GM12878 (cell line): ENCODE measurements around the gene IDS. TPM values are rescaled to one million over a fixed set of nuclear protein-coding genes. Genes with fewer than 3 reads are reported as not detected.

Source experiments
- ATAC-seq: fragments of 200-7000 bp; cut with Tn5 transposase; 3 replicates; pipeline ENCODE4 v1.9.1; 2020; ENCODE audit warnings: mild to moderate bottlenecking, moderate library complexity
- BruUV-seq: library from RNA; stranded (reverse); fragments of 400-500 nt; replicated peaks from 2 replicates; lab custom pipeline; 2021; lab: Mats Ljungman, UMichigan
- CTCF ChIA-PET: fragments of 300-600 bp; sonication (Branson Sonifier 250); formaldehyde crosslinking; extraction: SDS; loops from one replicate; lab custom pipeline; 2021; ENCODE audit warnings: inconsistent platforms; lab: Yijun Ruan, JAX
- POLR2A ChIA-PET: fragments of 350-600 bp; formaldehyde crosslinking; extraction: SDS; loops from one replicate; lab custom pipeline; 2021; ENCODE audit warnings: inconsistent platforms; lab: Charles Lee
- RAD21 ChIA-PET: fragments of 300-600 bp; sonication (Branson Sonifier 250); formaldehyde crosslinking; loops from one replicate; lab custom pipeline; 2023; ENCODE audit warnings: antibody characterized with exemption; ENCODE audit not compliant: unreplicated experiment; lab: Charles Lee
- SMC1A ChIA-PET: fragments of 300-600 bp; sonication (Branson Sonifier 250); formaldehyde crosslinking; loops from one replicate; lab custom pipeline; 2023; ENCODE audit not compliant: unreplicated experiment, uncharacterized antibody; lab: Charles Lee
- DNase-seq: peaks from one replicate; pipeline ENCODE4 v3.0.0-alpha.2; 2011; ENCODE audit warnings: low read depth, low spot score
- FAIRE-seq: peaks from 3 replicates; lab custom pipeline; 2011; peaks lifted over from hg19 to GRCh38; lab: Jason Lieb, UNC
- H2AFZ ChIP-seq: 2 replicates; pipeline ENCODE4 v1.6.0; 2011; ENCODE audit warnings: low read depth, low read length, control low read depth; ENCODE audit not compliant: control insufficient read depth
- H3K27ac ChIP-seq: 2 replicates; pipeline ENCODE4 v1.5.1; 2011; ENCODE audit warnings: control low read depth; ENCODE audit not compliant: control insufficient read depth, insufficient read depth
- H3K27me3 ChIP-seq, 2 experiments: replicated peaks in 1 of 2; 2 replicates each; pipeline versions ENCODE4 v1.6.0 to v1.6.1; 2011; ENCODE audit warnings: low read length in 1 of 2; ENCODE audit not compliant: control insufficient read depth in 2 of 2, insufficient read depth in 2 of 2
- H3K36me3 ChIP-seq, 2 experiments: 2 replicates each; pipeline ENCODE4 v1.5.1; 2011; ENCODE audit warnings: low read length in 1 of 2; ENCODE audit not compliant: control insufficient read depth in 2 of 2, insufficient read depth in 2 of 2
- H3K4me1 ChIP-seq: 2 replicates; pipeline ENCODE4 v1.6.1; 2011; ENCODE audit warnings: mild to moderate bottlenecking, low read length, moderate library complexity, mixed read lengths; ENCODE audit not compliant: control insufficient read depth, insufficient read depth
- H3K4me2 ChIP-seq: 2 replicates; pipeline ENCODE4 v1.6.0; 2011; ENCODE audit warnings: control low read depth; ENCODE audit not compliant: control insufficient read depth, insufficient read depth
- H3K4me3 ChIP-seq: fragments of 200-600 bp; sonication (generic); 2 replicates; pipeline ENCODE4 v1.5.1; 2016
- H3K79me2 ChIP-seq: 2 replicates; pipeline ENCODE4 v1.6.0; 2011; ENCODE audit warnings: low read length; ENCODE audit not compliant: control insufficient read depth, insufficient read depth
- H3K9ac ChIP-seq: 2 replicates; pipeline ENCODE4 v1.8.0; 2011; ENCODE audit warnings: low read length, control low read depth, mixed read lengths; ENCODE audit not compliant: control insufficient read depth, insufficient read depth
- H3K9me3 ChIP-seq: replicated peaks from 3 replicates; pipeline ENCODE4 v1.5.1; 2011; ENCODE audit warnings: mild to moderate bottlenecking, low read length; ENCODE audit not compliant: control insufficient read depth, insufficient read depth
- H4K20me1 ChIP-seq: 2 replicates; pipeline ENCODE4 v1.6.0; 2011; ENCODE audit not compliant: control insufficient read depth, insufficient read depth
- BCL3 ChIP-seq: IDR thresholded peaks from 2 replicates; pipeline ENCODE4 v1.6.1; 2011; ENCODE audit warnings: borderline replicate concordance, low read depth, mild to moderate bottlenecking, moderate library complexity, low read length; ENCODE audit not compliant: insufficient read depth, poor library complexity, severe bottlenecking
- CHD1 ChIP-seq: IDR thresholded peaks from 2 replicates; pipeline ENCODE4 v1.6.1; 2012; ENCODE audit warnings: low read depth, low read length, improper control_type of control experiment
- DPF2 ChIP-seq: fragments of 450-650 bp; IDR thresholded peaks from 2 replicates; pipeline ENCODE4 v1.6.1; 2017; ENCODE audit warnings: mild to moderate bottlenecking
- IKZF1 ChIP-seq: fragments of 450-650 bp; conservative IDR thresholded peaks from 2 replicates; pipeline ENCODE4 v1.6.1; 2017; ENCODE audit warnings: antibody characterized with exemption, mild to moderate bottlenecking
- LARP7 ChIP-seq: fragments of 450-650 bp; IDR thresholded peaks from 2 replicates; pipeline ENCODE4 v1.6.1; 2017; ENCODE audit warnings: mild to moderate bottlenecking
- MYB ChIP-seq: fragments of 150-350 bp; IDR thresholded peaks from 2 replicates; pipeline ENCODE4 v1.6.1; 2014; ENCODE audit warnings: mild to moderate bottlenecking, low read depth, low read length, borderline replicate concordance
- NFXL1 ChIP-seq: fragments of 450-650 bp; IDR thresholded peaks from 2 replicates; pipeline ENCODE4 v1.6.1; 2017; ENCODE audit warnings: antibody characterized with exemption, mild to moderate bottlenecking, borderline replicate concordance
- PAX5 ChIP-seq: IDR thresholded peaks from 2 replicates; pipeline ENCODE4 v1.6.1; 2011; ENCODE audit warnings: low read depth, low read length, borderline replicate concordance
- PKNOX1 ChIP-seq: fragments of 450-650 bp; IDR thresholded peaks from 2 replicates; pipeline ENCODE4 v1.6.1; 2016; ENCODE audit warnings: mild to moderate bottlenecking
- RAD21 ChIP-seq: IDR thresholded peaks from 2 replicates; pipeline ENCODE4 v1.6.1; 2011; ENCODE audit warnings: mild to moderate bottlenecking, low read depth, low read length, moderate library complexity; ENCODE audit not compliant: insufficient read depth
- RELB ChIP-seq: fragments of 450-650 bp; IDR thresholded peaks from 2 replicates; pipeline ENCODE4 v1.6.1; 2017; ENCODE audit warnings: low read depth, mild to moderate bottlenecking, moderate library complexity
- RFX5 ChIP-seq: IDR thresholded peaks from 2 replicates; pipeline ENCODE4 v1.6.1; 2011; ENCODE audit warnings: low read depth, low read length, improper control_type of control experiment
- RUNX3 ChIP-seq: IDR thresholded peaks from 2 replicates; pipeline ENCODE4 v1.6.1; 2012; ENCODE audit warnings: low read length, inconsistent platforms
- SPI1 ChIP-seq: IDR thresholded peaks from 2 replicates; pipeline ENCODE4 v1.6.1; 2011; ENCODE audit warnings: low read depth, mild to moderate bottlenecking, low read length, moderate library complexity, borderline replicate concordance; ENCODE audit not compliant: insufficient read depth
- ZNF622 ChIP-seq: fragments of 450-650 bp; IDR thresholded peaks from 2 replicates; pipeline ENCODE4 v1.6.1; 2017; ENCODE audit warnings: mild to moderate bottlenecking, inconsistent platforms
- WGBS: methylation state at CpG from one replicate; pipeline ENCODE4 v1.1.6; 2016; ENCODE audit warnings: low lambda C conversion rate; ENCODE audit not compliant: insufficient replicate concordance, insufficient coverage; ENCODE audit errors: missing lambda C conversion rate; 5-methylcytosine and 5-hydroxymethylcytosine counted together
- in situ Hi-C: fragments of 300-500 bp; cut with MboI; formaldehyde crosslinking; loops from 9 replicates; pipeline ENCODE4 v1.14.3; 2018; ENCODE audit warnings: mixed read lengths
- intact Hi-C: fragments of 100-400 bp; cut with micrococcal nuclease; formaldehyde crosslinking; loops from one replicate; pipeline ENCODE4 v1.14.2; 2022; ENCODE audit not compliant: unreplicated experiment
- polyA plus RNA-seq, 11 experiments: library from polyadenylated mRNA; depleted of rRNA in 4 of 11; unstranded in 6 of 11; stranded (reverse) in 5 of 11; fragments of >200 nt; fragmentation: Nextera tagmentation in 4 of 11; fragmentation: Illumina TruSeq in 1 of 11; extraction: Ambion mirVana in 4 of 11; extraction: Trizol in 1 of 11; gene quantifications; 1 replicate in 1 of 11; 2 replicates in 10 of 11; pipeline versions ENCODE4 v1.2.1 to v1.2.3, GENCODE V29; 2011 to 2016; ENCODE audit warnings: inconsistent platforms in 2 of 11, missing spikeins in 2 of 11, low read depth in 1 of 11
- total RNA-seq, 4 experiments: library from RNA; depleted of rRNA in 3 of 4; stranded (reverse); fragments of >200 nt in 3 of 4; fragmentation: Illumina TruSeq in 1 of 4; extraction: Trizol in 1 of 4; gene quantifications; 2 replicates each; pipeline versions ENCODE4 v1.2.1 to v1.2.3, GENCODE V29; 2013 to 2021
- TF ChIP-seq, protein P1 (sequence below): fragments of 150-350 bp; IDR thresholded peaks from 2 replicates; pipeline ENCODE4 v1.6.1; 2016; ENCODE audit warnings: low read depth, low read length
- TF ChIP-seq, protein P2 (sequence below): IDR thresholded peaks from 2 replicates; pipeline ENCODE4 v1.6.1; 2011; ENCODE audit warnings: low read depth, low read length, improper control_type of control experiment, borderline replicate concordance

The IDS gene
- total and polyA plus RNA-seq, 10 of the 15 experiments (the other 5 are each of a cell fraction or from before 2014, with no cell fraction given), result 6.1 to 79.1 (median 51.7) TPM

GRCh38 chrX:149476513-149476912 lies 28.6 kb downstream of the IDS start:
- Histone ChIP-seq H3K36me3 (no peaks in the 10 kb centered on the region; a peak in 1 of 4 replicates), H2AFZ (no peak overlapping the region), H3K9ac (no peak overlapping the region), H3K9me3 (no peaks in the 10 kb centered on the region), H3K4me3 (no peak overlapping the region), H3K27me3 (no peaks in the 10 kb centered on the region), H3K27ac (no peak overlapping the region), H4K20me1 (no peaks in the 10 kb centered on the region), H3K79me2 (no peaks in the 10 kb centered on the region), H3K4me1 (no peaks in the 10 kb centered on the region), H3K4me2 (no peak overlapping the region)
- WGBS, result 38% methylated on average over 2 of the region's 2 CpGs
- intact Hi-C loops, result loop anchor here (10.0 kb wide), 1 partner anchor 592 kb away; no protein-coding TSS in a partner anchor
- DNase-seq (no peak), ATAC-seq (peak; percentile 80), FAIRE-seq (no peak)
- in situ Hi-C loops, result no loop called here
- TF ChIP-seq RUNX3 (0 out of 2 replicates have a peak, but pooled peaks have one; percentile 14), ZNF622 (no peak), CHD1 (no peak), DPF2 (no peak), BCL3 (no peak), PKNOX1 (peak; percentile 82), SPI1 (peak; percentile 90), RAD21 (no peak), IKZF1 (no peak), NFXL1 (no peak), MYB (no peak), RFX5 (no peak), RELB (no peak), LARP7 (no peak), PAX5 (peak; percentile 86)
- TF ChIP-seq, protein P1, sequence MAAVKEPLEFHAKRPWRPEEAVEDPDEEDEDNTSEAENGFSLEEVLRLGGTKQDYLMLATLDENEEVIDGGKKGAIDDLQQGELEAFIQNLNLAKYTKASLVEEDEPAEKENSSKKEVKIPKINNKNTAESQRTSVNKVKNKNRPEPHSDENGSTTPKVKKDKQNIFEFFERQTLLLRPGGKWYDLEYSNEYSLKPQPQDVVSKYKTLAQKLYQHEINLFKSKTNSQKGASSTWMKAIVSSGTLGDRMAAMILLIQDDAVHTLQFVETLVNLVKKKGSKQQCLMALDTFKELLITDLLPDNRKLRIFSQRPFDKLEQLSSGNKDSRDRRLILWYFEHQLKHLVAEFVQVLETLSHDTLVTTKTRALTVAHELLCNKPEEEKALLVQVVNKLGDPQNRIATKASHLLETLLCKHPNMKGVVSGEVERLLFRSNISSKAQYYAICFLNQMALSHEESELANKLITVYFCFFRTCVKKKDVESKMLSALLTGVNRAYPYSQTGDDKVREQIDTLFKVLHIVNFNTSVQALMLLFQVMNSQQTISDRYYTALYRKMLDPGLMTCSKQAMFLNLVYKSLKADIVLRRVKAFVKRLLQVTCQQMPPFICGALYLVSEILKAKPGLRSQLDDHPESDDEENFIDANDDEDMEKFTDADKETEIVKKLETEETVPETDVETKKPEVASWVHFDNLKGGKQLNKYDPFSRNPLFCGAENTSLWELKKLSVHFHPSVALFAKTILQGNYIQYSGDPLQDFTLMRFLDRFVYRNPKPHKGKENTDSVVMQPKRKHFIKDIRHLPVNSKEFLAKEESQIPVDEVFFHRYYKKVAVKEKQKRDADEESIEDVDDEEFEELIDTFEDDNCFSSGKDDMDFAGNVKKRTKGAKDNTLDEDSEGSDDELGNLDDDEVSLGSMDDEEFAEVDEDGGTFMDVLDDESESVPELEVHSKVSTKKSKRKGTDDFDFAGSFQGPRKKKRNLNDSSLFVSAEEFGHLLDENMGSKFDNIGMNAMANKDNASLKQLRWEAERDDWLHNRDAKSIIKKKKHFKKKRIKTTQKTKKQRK, result no peak
- TF ChIP-seq, protein P2, sequence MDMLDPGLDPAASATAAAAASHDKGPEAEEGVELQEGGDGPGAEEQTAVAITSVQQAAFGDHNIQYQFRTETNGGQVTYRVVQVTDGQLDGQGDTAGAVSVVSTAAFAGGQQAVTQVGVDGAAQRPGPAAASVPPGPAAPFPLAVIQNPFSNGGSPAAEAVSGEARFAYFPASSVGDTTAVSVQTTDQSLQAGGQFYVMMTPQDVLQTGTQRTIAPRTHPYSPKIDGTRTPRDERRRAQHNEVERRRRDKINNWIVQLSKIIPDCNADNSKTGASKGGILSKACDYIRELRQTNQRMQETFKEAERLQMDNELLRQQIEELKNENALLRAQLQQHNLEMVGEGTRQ, result no peak
- ChIA-PET POLR2A (no interaction called here), CTCF (no interaction called here), RAD21 (no interaction called here), SMC1A (no interaction called here)
- no TSS peak for BruUV-seq
